Measurements from ENCODE around the gene PELI3.

- TF ChIP-seq CTCF (IDR thresholded peaks at IDR 0.05) (no peak), POLR2AphosphoS5 (IDR thresholded peaks at IDR 0.05) (no peak)
Observed at GRCh38 chr11:66509131-66509561, 42.4 kb downstream of the PELI3 start.
